ENCODE results near the gene SLC39A13.

DNA sequence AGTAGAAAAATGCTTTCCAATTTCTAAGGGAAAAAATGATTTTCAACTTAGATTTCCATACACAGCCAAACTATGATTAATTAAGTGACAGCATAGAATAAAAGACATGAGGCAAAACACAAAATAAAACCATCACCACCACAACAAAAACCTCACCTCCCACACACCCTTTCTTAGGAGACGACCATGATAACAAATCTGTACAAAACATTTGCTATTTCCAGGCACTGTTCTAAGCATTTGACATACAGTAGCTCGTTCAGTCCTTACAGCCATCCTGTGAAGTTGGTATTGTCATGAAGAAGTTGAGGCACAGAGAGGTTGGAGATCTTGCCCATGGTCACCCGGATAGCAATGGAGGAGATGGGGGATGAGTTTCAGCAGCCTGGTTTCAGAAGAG lies 38.7 kb upstream of the SLC39A13 start:
- no peak for TF ChIP-seq CTCF (IDR thresholded peaks at IDR 0.05)
- no peak for TF ChIP-seq ZFX (IDR thresholded peaks at IDR 0.05; ENCODE audit: borderline replicate concordance)

All from 22Rv1 (cell line).